SK-N-DZ (cell line): ENCODE measurements around the gene CORO2A. TPM values are rescaled to one million over a fixed set of nuclear protein-coding genes. Genes with fewer than 3 reads are reported as not detected.

ENCODE experiments used
- DNase-seq: peaks from one replicate; pipeline ENCODE4 v3.0.0-alpha.2; 2015; ENCODE audit warnings: low spot score
- polyA plus RNA-seq, 2 experiments: library from polyadenylated mRNA; depleted of rRNA; stranded (reverse); fragments of >200 nt; gene quantifications; 2 replicates each; pipeline ENCODE4 v1.2.3, GENCODE V29; 2014

The CORO2A gene
- 12.8 and 13.7 TPM in 2 replicates for polyA plus RNA-seq (2014; cell fraction: cytosol; rRNA removed)
- polyA plus RNA-seq (2014; cell fraction: nucleus; rRNA removed): 4.2 and 4.8 TPM in 2 replicates

DNA sequence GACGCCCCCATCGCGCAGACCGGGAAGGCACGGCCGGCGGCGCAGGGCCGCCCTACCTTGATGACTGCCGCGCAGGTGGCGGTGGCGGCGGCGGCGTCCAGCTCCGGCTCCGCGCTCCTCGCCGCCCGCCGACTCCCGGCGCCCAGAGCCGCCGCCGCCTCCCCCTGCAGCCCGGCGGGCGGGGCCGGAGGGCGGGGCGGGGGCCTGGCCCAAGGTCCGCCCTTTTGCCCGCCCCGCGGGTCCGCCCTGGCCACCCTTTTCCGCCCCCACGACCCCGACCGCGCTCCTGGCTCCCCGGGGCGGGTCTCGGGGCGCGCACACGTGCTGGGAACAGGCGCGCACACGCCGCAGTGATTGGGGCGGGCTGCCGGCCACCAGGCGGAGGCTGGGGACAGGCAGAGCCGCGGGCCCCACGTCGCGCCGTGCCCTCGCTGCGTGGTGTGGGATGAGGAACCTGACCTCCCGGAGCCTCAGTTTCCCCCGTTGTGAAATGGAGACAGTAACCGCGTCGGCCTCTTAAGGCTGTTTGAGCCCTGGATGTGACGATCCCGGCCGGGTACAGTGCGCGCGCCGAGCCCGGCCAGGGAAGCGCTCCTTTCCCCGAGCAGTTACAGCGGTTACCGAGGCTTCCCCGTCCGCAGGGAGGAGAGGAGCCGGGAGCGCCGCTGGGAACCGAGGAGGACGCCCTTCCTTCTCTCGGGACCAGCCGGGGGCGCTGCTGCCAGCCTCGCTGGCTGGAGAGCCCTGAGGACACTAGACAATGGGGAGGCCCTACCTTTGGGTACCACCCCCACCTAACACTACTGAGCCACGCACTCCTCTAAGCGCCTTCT lies at the start of gene CORO2A:
Gene CORO2A (minus strand): TSS at position 135 of the 833 bp plus-strand sequence. CDS start 34,977 bp downstream, outside the sequence.
- DNase-seq: peak; percentile 84

DNA sequence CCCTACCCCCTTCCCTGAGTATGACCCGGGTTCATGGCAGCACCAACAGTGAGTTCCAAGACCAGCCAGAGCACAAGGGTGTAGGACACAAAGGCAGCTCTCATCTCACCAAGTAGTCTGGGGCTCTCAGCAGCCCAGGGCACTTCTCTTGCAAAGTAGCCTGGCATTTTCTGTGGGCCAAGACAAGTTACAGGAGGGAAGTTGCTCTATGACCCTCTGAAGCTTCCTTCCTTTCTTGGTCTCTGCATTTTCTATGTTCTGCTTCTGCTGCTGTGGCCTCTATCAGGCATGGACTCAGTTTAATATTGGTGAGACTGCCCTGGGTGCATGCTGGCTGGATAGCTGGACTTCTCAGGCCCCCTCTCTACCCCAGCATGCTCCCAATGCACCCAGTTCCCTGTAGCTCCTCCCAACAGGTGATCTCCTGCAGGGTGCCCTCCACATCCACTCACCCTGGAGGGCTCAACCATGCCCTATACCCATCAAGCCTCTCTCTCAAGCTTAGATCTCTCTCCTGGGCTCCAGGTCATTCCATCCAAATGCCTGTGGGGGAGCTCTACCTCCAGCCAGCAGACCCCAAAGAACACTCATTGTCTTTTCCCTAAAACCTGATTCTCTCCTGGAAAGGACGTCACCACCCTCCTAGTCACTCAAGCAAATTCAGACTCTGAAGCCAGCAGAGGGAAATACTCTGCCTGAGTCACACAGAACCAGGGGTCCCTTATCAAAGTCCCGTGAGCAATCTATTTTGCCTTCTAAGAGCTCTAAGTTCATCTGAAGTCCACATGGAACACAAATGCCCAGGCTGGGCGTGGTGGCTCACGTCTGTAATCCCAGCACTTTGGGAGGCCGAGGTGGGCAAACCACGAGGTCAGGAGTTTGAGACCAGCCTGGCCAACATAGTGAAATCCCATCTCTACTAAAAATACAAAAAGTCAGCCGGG lies 49.2 kb upstream of the CORO2A start:
- no peak for DNase-seq

- no peak for DNase-seq
Observed at GRCh38 chr9:98240475-98240874, 48.0 kb upstream of the CORO2A start.

DNA sequence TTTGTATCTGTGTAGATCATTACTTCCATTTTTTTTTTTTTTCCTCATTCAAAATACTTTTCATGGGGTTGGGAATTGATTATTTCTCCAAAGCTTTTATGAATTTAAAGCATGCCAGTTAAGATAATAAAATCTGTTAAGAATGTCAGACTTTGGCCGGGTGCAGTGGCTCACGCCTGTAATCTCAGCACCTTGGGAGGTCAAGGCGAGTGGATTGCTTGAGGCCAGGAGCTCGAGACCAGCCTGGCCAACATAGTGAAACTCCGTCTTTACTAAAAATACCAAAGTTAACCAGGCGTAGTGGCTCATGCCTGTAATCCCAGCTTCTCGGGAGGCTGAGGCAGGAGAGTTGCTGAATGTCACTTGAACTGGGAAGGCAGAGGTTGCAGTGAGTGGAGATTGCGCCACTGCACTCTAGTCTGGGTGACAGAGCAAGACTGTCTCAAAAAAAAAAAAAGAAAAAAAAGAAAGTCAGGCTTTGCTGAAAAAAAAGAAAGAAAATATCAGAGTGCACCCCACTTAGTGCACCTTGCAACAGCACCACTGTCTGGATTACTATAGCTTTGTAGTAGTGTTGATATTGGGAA lies 44.6 kb upstream of the CORO2A start:
- no peak for DNase-seq

GRCh38 chr9:98235126-98235525 lies 42.7 kb upstream of the CORO2A start:
- no peak for DNase-seq

GRCh38 chr9:98234245-98234825 lies 41.9 kb upstream of the CORO2A start:
- no peak for DNase-seq

- no peak for DNase-seq
Observed at GRCh38 chr9:98232926-98233325, 40.5 kb upstream of the CORO2A start.

DNA sequence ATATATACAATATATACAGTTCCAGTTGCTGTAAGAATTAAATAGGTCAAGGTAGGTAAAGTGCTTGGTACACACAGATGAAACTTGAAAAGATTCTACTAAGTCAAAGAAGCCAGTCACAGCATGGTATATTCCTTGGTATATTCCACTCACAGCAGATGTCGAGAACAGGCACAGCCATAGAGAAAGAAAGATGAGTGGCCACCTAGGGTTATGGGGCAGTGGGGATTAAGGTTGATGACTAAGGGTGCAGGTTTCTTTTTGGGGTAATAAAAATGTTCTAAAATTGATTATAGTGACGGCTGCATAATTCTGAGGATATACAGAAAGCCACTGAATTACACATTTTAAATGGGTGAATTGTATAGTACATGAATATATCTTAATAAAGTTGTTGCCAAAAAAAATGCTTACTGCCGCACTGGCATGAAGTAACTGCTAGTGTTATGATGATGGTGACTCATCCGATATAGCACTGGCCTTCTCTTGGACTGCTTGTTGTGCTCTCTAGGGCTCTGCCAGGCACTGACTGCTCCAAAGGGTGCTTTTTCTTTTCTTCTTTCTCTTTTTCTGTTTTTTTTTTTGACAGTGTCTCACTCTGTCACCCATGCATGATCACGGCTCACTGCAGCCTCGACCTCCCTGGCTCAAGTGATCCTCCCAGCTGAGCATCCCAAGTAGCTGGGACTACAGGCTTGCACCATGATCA lies 39.5 kb upstream of the CORO2A start:
- DNase-seq: no peak

DNA sequence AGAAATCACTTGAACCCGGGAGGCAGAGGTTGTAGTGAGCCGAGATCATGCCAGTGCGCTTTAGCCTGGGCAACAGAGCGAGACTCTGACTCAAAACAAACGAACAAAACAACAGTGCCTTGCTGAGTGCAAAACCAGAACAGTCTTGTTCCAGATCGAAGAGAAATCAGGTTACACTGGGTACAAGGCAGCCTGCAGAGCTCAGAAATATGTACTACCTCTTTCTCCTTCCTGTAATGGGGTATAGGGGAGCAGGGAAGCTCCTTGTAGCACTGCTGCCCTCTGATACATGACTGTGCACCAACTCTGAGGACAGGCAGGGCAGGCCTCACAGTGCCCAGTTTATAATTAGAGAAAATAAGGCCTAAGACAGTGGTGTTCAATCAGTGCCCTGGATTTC lies 38.4 kb upstream of the CORO2A start:
- no peak for DNase-seq

- no peak for DNase-seq
Observed at GRCh38 chr9:98230304-98230703, 37.9 kb upstream of the CORO2A start.

DNA sequence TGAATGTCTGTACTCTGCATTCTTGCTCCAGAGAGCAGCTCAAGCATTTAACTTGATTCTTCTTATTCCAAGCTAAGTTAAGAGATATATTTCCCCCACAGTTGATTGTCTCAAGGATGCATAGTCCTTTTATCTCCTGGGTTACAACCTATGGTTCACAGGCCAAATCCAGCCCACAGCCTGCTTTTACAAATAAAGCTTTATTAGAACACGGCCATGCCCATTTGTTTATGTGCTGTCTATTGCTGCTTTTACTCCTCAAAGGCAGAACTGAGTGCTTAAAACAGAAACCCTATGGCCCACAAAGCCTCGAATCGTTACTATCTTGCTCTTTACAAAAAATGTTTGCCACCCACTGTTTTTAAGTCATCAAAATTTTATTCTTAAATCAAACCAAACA lies 37.2 kb upstream of the CORO2A start:
- no peak for DNase-seq

- DNase-seq: no peak
Observed at GRCh38 chr9:98229090-98229395, 36.6 kb upstream of the CORO2A start.

DNA sequence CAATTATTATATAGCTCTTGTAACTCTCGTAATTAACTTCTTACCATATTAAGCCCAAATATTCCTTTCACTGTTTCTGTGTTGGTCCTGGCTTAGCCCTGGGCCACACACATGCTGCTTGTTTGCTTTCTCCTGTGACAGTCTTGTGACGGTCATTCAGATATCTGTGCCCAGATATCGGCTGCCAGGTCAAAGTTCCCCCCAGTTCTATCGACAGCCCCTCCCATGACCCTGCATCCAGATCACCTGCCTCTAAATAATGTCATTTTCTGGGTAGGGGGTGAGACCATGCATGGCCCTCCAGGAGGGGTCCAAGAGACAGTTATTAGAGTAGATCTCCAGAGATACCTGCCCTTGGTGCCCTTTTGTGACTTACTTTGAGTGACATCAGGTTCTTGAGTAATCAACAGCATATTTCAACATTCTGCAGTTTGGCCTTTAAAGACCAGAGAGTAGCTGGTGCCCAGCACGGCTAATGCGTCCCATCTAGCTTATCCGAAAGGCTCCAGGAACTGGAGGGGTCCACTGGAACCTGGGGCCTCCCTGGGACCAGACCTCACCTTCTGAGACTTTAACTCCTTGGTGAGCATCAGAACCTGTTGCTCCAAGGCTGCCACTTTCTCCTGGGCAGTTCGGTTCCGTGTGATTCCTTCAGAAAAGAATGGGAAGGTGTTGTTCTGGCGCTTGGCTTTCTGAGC lies 36.1 kb upstream of the CORO2A start:
- no peak for DNase-seq

DNA sequence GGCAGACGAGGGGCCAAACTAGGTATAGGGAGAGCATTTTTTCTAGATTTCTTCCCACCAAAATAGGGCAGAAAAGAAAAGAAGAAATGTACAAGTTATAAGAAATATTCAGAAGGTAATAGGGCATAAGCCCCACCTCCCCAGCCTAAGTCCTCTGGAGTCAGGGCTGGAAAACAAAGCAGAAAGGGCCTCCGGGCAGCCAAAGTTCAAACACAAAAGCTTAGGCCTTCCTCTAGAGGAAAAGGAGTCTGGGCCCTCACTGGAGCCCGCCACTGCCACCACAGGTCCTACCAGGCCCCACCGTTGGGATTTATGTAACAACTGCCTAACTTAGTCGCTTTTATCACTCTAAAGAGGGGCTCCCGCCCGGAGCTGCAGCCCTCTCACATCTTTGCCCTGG lies 35.4 kb upstream of the CORO2A start:
- DNase-seq: no peak

- DNase-seq: no peak
Observed at GRCh38 chr9:98226957-98227356, 34.5 kb upstream of the CORO2A start.

- DNase-seq: no peak
Observed at GRCh38 chr9:98226516-98226915, 34.1 kb upstream of the CORO2A start.

GRCh38 chr9:98225015-98225442 lies 32.6 kb upstream of the CORO2A start:
- DNase-seq: no peak

GRCh38 chr9:98222885-98223691 lies 30.7 kb upstream of the CORO2A start:
- no peak for DNase-seq

DNA sequence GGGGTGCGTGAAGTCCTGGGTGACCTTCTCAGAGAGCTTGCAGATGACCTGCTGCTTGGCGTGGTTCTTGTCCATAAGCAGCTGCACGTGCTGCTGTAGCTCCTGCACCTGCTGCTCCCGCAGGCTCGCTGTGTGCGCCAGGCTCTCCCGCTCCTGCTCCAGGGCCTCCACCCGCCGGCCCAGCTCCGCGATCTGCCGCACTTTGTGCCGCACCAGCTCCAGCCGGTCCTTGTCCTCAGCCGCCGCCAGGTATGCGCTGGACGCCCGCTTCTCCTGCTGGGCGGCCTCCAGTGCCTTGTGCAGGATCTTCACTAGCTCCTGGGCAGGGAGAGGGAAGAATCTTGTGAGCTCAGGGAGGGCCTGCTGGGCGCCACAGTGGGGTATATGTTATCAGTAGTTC lies 28.5 kb upstream of the CORO2A start:
- no peak for DNase-seq
